HepG2 (cell line): Measurements from ENCODE around the gene P3H2. TPM values are rescaled to one million over a fixed set of nuclear protein-coding genes. Genes with fewer than 3 reads are reported as not detected.

Source experiments
- ATAC-seq: fragments of 200-7000 bp; cut with Tn5 transposase; 3 replicates; pipeline ENCODE4 v1.9.1; 2020; ENCODE audit warnings: mild to moderate bottlenecking, moderate library complexity
- BruUV-seq: library from RNA; stranded (reverse); fragments of 400-500 nt; replicated peaks from 2 replicates; lab custom pipeline; 2021; lab: Mats Ljungman, UMichigan
- CTCF ChIA-PET: fragments of 300-600 bp; formaldehyde crosslinking; extraction: SDS; loops from one replicate; lab custom pipeline; 2021; ENCODE audit warnings: low total read pairs, inconsistent platforms, low intra/inter-chr PET ratio; lab: Yijun Ruan, JAX
- POLR2A ChIA-PET: fragments of 350-600 bp; sonication (Branson Sonifier 250); formaldehyde crosslinking; loops from one replicate; lab custom pipeline; 2020; ENCODE audit warnings: antibody characterized with exemption, inconsistent platforms; lab: Yijun Ruan, JAX
- DNase-seq: peaks from one replicate; pipeline ENCODE4 v3.0.0-alpha.2; 2015; ENCODE audit warnings: low spot score
- FAIRE-seq: peaks from 3 replicates; lab custom pipeline; 2011; peaks lifted over from hg19 to GRCh38; lab: Jason Lieb, UNC
- H2AFZ ChIP-seq: one replicate; pipeline ENCODE4 v1.6.1; 2011; ENCODE audit warnings: low read length, inconsistent platforms
- H3K27ac ChIP-seq: fragments of 300-600 bp; 3 replicates; pipeline ENCODE4 v1.8.0; 2011; ENCODE audit warnings: mixed run types, mild to moderate bottlenecking, mixed read lengths, low read length, inconsistent platforms; ENCODE audit not compliant: insufficient read depth; ENCODE audit errors: extremely low read length
- H3K27me3 ChIP-seq, 2 experiments: fragments of 200-600 bp in 1 of 2; 2 replicates in 1 of 2; 3 replicates in 1 of 2; pipeline versions ENCODE4 v1.6.0 to v1.8.0; 2011; ENCODE audit warnings: low read length in 2 of 2, mild to moderate bottlenecking in 2 of 2, moderate library complexity in 2 of 2, inconsistent platforms in 1 of 2; ENCODE audit not compliant: insufficient read depth in 2 of 2, control insufficient read depth in 1 of 2
- H3K36me3 ChIP-seq, 2 experiments: fragments of 200-600 bp in 1 of 2; replicated peaks in 1 of 2; 2 replicates in 1 of 2; 3 replicates in 1 of 2; pipeline versions ENCODE4 v1.5.1 to v1.8.0; 2011; ENCODE audit warnings: low read length in 2 of 2, inconsistent platforms in 1 of 2; ENCODE audit not compliant: insufficient read depth in 2 of 2, control insufficient read depth in 1 of 2
- H3K4me1 ChIP-seq: 2 replicates; pipeline ENCODE4 v1.5.1; 2012; ENCODE audit warnings: low read length, inconsistent platforms; ENCODE audit not compliant: insufficient read depth
- H3K4me2 ChIP-seq: 2 replicates; pipeline ENCODE4 v1.6.0; 2011; ENCODE audit warnings: low read depth, low read length, inconsistent platforms
- H3K4me3 ChIP-seq, 3 experiments: fragments of 200-600 bp in 1 of 3; sonication (generic), shearing (Covaris generic) in 1 of 3; replicated peaks in 1 of 3; 2 replicates each; pipeline ENCODE4 v1.5.1; 2011 to 2016; ENCODE audit warnings: low read length in 3 of 3, inconsistent platforms in 2 of 3, low read depth in 2 of 3, mild to moderate bottlenecking in 2 of 3, control low read depth in 1 of 3, mixed read lengths in 1 of 3; ENCODE audit not compliant: insufficient read depth in 1 of 3
- H3K79me2 ChIP-seq: one replicate; pipeline ENCODE4 v1.6.1; 2011; ENCODE audit warnings: low read length, inconsistent platforms; ENCODE audit not compliant: insufficient read depth
- H3K9ac ChIP-seq: 2 replicates; pipeline ENCODE4 v1.6.0; 2011; ENCODE audit warnings: mild to moderate bottlenecking, low read depth, low read length, inconsistent platforms; ENCODE audit not compliant: insufficient read depth
- H3K9me3 ChIP-seq: 2 replicates; pipeline ENCODE4 v1.5.1; 2012; ENCODE audit warnings: mild to moderate bottlenecking, low read length
- H4K20me1 ChIP-seq: 2 replicates; pipeline ENCODE4 v1.6.0; 2011; ENCODE audit warnings: inconsistent platforms, mild to moderate bottlenecking, low read length, moderate library complexity; ENCODE audit not compliant: insufficient read depth
- BRCA1 ChIP-seq: sonication (generic); formaldehyde crosslinking; IDR thresholded peaks from 2 replicates; pipeline ENCODE4 v1.4.0; 2020; ENCODE audit warnings: missing genetic modification reagents
- CSRNP2 ChIP-seq: sonication (generic); formaldehyde crosslinking; conservative IDR thresholded peaks from 2 replicates; pipeline ENCODE4 v1.8.0; 2022; ENCODE audit warnings: low read depth, missing genetic modification reagents
- E2F2 ChIP-seq: sonication (generic); formaldehyde crosslinking; IDR thresholded peaks from 2 replicates; pipeline ENCODE4 v1.4.0; 2020; ENCODE audit warnings: missing genetic modification reagents, borderline replicate concordance
- GATA4 ChIP-seq: sonication (generic); IDR thresholded peaks from 2 replicates; pipeline ENCODE4 v1.6.1; 2016; ENCODE audit warnings: antibody characterized with exemption, low read depth, borderline replicate concordance
- SMARCC2 ChIP-seq: fragments of 450-650 bp; IDR thresholded peaks from 2 replicates; pipeline ENCODE4 v1.6.1; 2017; ENCODE audit warnings: antibody characterized with exemption, mild to moderate bottlenecking
- TARDBP ChIP-seq: sonication (generic); formaldehyde crosslinking; IDR thresholded peaks from 2 replicates; pipeline ENCODE4 v1.8.0; 2022; ENCODE audit warnings: mild to moderate bottlenecking, missing genetic modification reagents
- WGBS: methylation state at CpG from one replicate; pipeline ENCODE4 v1.1.6; 2017; ENCODE audit warnings: low lambda C conversion rate; 5-methylcytosine and 5-hydroxymethylcytosine counted together
- in situ Hi-C: cut with HindIII; loops from 2 replicates; pipeline ENCODE4 v1.10.0; 2017; ENCODE audit warnings: low pct_unique_long_range_greater_than_20kb; ENCODE audit not compliant: extremely low pct_ligation_motif_present
- intact Hi-C: fragments of 100-400 bp; cut with micrococcal nuclease; formaldehyde crosslinking; loops from one replicate; pipeline ENCODE4 v1.10.0; 2022; ENCODE audit not compliant: unreplicated experiment
- polyA plus RNA-seq, 8 experiments: library from polyadenylated mRNA; depleted of rRNA in 3 of 8; stranded (reverse) in 7 of 8; unstranded in 1 of 8; fragments of >200 nt; fragmentation: Illumina TruSeq in 4 of 8; extraction: Trizol in 4 of 8; gene quantifications; 2 replicates each; pipeline versions ENCODE4 v1.2.1 to v1.2.3, GENCODE V29; 2011 to 2016; ENCODE audit warnings: low read depth in 4 of 8, missing spikeins in 1 of 8, mixed read lengths in 1 of 8; ENCODE audit not compliant: insufficient read depth in 1 of 8
- total RNA-seq, 5 experiments: library from RNA; depleted of rRNA; stranded (reverse); fragments of >200 nt; fragmentation: Illumina TruSeq; extraction: Trizol; gene quantifications; 2 replicates each; pipeline ENCODE4 v1.2.3, GENCODE V29; 2016; ENCODE audit warnings: low read depth in 1 of 5

The P3H2 gene
- total and polyA plus RNA-seq, 2 of the 13 experiments (the other 11 are each of a cell fraction or from before 2014, with no cell fraction given), result not detected

- in situ Hi-C loops (no loop called here), intact Hi-C loops (no loop called here)
- WGBS, result 18% methylated on average over 6 of the region's 6 CpGs
- Histone ChIP-seq H2AFZ (no peak overlapping the region), H3K27ac (no peak overlapping the region), H3K4me3 (no peak overlapping the region), H4K20me1 (no peaks in the 10 kb centered on the region), H3K79me2 (no peaks in the 10 kb centered on the region), H3K4me2 (no peak overlapping the region), H3K27me3 (no peaks in the 10 kb centered on the region), H3K9me3 (no peaks in the 10 kb centered on the region), H3K36me3 (no peaks in the 10 kb centered on the region), H3K9ac (no peak overlapping the region)
- BruUV-seq, result no TSS peak
- ATAC-seq (no peak), DNase-seq (no peak), FAIRE-seq (no peak)
- POLR2A ChIA-PET, result no interaction called here
- CTCF ChIA-PET, result no interaction called here
- TF ChIP-seq SMARCC2, result no peak
- no peak for TF ChIP-seq CSRNP2 (CRISPR knock-in tag)
- TF ChIP-seq, all 625 proteins: peak for 0
- H3K4me1 ChIP-seq, result no peaks in the 10 kb centered on the region
These were observed 47.4 kb upstream of the P3H2 start for GRCh38 chr3:190167936-190168680.

GRCh38 chr3:190166948-190167347 is 46.3 kb upstream of the P3H2 start:
- intact Hi-C loops (no loop called here), in situ Hi-C loops (no loop called here)
- Histone ChIP-seq H3K4me3 (no peak overlapping the region), H3K27me3 (no peaks in the 10 kb centered on the region), H3K36me3 (no peaks in the 10 kb centered on the region), H3K4me1 (no peaks in the 10 kb centered on the region), H4K20me1 (no peaks in the 10 kb centered on the region), H2AFZ (no peak overlapping the region), H3K9ac (no peak overlapping the region), H3K4me2 (no peak overlapping the region), H3K9me3 (no peaks in the 10 kb centered on the region), H3K79me2 (no peaks in the 10 kb centered on the region), H3K27ac (no peak overlapping the region)
- BruUV-seq, result no TSS peak
- ChIA-PET CTCF (no interaction called here), POLR2A (no interaction called here)
- 42% methylated on average over 4 of the region's 4 CpGs for WGBS
- DNase-seq (no peak), ATAC-seq (no peak), FAIRE-seq (no peak)
- TF ChIP-seq TARDBP (no peak), BRCA1 (CRISPR knock-in tag) (no peak), E2F2 (CRISPR knock-in tag) (no peak), GATA4 (no peak)
